Anterior cingulate cortex (tissue), 58 donors: ENCODE measurements around the gene GLIS1.
A peak's percentile ranks its signal among the peaks of the same experiment; 100 is the strongest.

Source experiments
- DNase-seq, 58 donors: peaks; one replicate each; lab custom pipeline; 2025; lab: John Stamatoyannopoulos, UW

The GLIS1 gene

GRCh38 chr1:53575141-53575954, 163.6 kb downstream of the GLIS1 start:
- DNase-seq, result no peak

DNA sequence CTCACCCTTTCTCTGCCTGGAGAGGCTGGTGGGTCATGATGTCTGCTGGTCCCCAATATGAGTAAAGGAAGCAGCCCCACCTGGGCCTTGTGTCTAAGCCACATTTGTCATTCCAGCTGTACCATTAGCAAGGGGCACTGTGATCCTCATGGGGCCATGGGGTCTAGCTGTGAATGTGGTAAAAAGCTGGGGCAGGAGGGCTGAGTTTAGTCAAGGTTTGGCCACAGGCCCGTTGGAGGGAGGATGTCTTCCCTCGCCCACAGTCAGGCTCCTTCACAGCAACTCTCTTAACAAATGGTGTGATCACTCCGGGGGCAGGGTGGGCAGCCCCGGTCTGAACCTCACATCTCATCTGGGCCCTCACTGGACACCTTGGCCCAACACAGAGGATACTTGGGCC, 164.3 kb downstream of the GLIS1 start:
- no peak for DNase-seq

GRCh38 chr1:53573931-53574330, 165.0 kb downstream of the GLIS1 start:
- no peak for DNase-seq

- DNase-seq, result no peak
Measured at GRCh38 chr1:53573522-53573921, 165.4 kb downstream of the GLIS1 start.

DNA sequence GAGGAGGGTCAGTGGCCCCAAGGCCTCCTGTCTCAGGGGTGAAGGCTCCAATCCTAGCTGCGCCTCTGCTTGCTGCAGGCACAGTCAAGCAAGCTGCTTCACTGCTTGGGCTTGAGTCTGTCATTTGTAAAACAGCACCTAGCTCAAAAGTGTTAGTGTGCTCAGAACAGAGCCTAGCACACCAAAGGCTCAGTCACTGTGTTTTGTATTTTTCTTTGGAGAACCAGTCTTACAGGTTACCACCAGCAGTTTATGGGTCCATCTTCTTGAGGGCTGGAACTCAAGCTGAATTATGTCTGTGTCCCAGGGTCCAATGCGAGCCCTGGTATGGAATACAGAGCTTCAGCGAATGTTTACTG, 166.2 kb downstream of the GLIS1 start:
- peak in 3 of 58 donors; percentile 4 to 49 (median 46) for DNase-seq

DNA sequence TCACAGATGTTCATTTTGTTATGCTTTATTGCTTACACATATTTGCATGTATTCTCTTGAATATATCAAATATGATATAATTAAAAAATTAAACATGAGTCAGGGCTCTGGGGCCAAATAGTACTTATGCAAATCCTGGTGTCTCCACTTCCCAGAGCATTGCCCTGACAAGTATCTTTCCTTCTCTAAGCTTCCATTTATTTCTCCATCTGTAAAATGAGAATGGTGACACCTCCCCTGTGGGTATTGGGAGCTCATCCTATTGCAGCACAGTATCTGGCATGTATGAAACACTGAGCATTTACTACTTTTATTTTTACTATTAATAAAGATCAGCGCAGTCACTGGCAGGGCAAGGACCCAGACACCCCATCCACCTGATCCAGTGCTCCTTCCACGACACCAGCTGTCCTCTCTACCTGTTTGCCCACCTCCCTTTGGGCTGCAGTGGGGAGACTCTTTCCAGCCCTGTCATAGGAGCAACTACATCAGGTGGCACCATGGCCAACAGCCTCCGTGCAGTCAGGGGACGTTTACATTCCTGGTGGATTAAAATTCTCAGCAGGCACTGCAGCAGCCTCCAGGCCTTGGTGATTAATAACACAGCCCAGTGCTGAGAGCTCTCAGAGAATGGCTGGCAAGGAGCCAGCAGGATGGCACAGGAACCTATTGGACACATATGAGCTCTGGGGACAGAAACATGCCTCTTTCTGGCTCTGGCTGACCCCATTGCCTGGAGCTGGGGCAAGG, 166.7 kb downstream of the GLIS1 start:
- DNase-seq, result peak in 25 of 58 donors; percentile 3 to 56 (median 16)

- no peak for DNase-seq
Measured at GRCh38 chr1:53568540-53568939, 170.4 kb downstream of the GLIS1 start.

DNA sequence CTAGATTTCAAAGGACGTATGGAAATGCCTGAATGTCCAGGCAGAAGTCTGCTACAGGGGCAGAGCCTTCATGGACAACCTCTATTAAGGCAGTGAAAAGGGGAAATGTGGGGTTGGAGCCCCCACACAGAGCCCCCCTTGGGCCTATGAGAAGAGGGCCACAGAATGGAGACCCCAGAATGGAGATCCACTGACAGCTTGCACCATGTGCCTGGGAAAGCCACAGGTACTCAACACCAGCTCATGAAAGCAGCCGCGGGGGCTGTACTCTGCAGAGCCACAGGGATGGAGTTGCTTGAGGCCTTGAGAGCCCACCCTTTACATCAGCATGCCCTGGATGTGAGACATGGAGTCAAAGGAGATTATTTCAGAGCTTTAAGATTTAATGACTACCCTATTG, 171.1 kb downstream of the GLIS1 start:
- no peak for DNase-seq

DNA sequence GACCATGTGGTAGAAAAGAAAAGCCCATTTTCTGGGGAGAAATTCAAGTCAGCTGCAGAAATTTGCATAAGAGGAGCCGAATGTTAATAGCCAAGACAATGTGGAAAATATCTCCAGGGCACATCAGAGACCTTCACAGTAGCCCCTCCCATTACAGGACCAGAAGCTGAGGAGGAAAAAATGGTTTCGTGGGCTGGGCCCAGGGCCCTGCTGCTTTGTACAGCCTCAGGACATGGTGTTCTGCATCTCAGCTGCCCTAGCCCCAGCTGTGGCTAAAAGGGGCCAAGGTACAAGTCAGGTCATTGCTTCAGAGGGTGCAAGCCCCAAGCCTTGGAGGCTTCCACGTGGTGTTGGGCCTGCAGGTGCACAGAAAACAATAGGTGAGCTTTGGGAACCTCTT, 171.5 kb downstream of the GLIS1 start:
- no peak for DNase-seq

DNA sequence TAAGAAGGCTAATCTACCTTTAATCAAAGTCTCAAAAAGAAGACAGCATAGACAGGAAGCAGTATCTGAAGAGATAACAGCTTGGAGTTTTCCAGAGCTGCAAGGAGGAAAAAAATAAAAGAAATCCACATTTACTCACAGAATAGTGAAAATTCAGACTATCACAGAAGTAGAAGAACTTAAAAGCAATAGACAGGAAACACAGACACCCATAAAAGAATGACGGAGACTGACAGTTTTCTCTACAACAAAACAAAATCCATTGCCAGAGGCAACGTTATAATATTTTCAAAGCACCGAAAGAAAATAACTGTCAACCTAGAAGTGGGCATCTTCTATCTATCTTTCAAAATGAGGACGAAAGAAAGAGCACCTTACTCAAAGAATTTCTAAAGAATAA, 175.4 kb downstream of the GLIS1 start:
- DNase-seq, result no peak

DNA sequence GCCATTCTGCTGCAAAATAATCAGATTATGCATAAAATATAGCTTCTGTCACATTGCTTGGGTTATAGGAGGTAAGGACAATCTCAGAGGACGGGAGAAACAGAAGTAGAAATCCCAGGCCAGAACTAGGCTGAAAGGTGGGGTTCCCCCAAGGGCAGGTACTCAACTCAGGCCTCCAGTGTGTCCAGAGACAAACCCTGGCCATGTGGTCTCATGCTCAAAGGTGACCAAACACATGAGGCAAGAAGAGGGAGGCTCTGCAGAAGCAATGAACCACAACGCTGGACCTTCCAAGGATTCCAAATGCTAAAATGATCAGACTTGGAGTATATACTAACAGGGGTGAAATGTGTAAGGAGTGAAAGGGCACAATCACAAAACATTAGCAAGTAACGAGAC, 176.0 kb downstream of the GLIS1 start:
- DNase-seq, result no peak

GRCh38 chr1:53562291-53562980, 176.5 kb downstream of the GLIS1 start:
- no peak for DNase-seq

GRCh38 chr1:53561503-53562105, 177.4 kb downstream of the GLIS1 start:
- DNase-seq, result no peak

- no peak for DNase-seq
Measured at GRCh38 chr1:53560581-53561502, 178.1 kb downstream of the GLIS1 start.

DNA sequence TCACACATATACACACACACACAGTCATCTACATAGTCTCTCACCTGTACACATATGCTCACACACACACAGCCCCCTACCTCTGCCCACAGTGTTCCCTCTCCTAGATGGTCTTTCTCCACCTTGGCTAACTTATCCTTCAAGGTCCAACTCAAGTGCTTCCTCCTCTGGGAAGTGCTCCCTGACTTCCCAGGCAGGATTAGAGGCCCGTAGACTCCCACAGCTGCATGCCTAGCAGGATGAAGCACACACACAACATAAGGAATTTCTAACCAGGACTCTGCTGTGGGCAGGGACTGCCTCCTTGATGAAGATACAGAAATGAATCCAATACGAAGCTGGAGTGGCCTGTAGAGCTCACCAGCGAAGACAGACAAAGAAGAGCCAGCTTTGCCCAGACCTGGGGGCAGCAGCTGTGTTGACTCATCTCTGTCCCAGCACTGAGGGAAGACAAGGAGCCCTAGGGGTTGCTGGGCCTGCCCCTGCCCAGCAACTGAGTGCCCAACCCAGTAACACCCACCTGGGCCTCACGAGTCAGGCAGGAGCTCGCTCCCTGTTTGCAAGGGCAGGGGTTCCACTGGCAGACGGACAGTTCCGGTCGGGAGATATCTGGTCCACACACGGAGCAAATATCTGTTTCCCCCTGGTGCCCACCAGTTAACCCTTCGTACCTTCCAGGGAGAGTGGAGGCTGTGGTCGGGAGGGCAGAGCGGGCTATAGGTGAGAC, 178.9 kb downstream of the GLIS1 start:
- DNase-seq, result no peak

DNA sequence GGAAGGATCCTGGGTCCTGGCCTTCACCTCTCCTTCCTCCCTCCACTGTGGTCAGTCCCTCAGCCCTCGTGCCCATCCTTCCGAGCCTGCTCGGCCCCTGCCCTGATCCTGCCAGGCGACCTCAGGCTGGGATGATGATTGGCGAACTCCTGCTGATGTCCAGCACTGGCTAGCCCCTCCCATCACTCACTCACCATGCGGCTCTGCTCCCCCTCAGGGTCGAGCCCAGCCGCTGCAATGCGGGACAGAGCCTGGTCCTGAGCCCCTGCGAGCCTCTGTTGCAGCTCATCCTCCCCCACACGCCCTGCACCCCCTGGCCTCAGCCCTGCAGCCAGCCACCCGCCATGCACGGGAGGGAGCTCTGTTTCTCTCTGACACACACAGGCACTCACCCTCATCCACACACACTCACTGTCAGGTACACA, 179.6 kb downstream of the GLIS1 start:
- DNase-seq, result no peak

GRCh38 chr1:53558739-53559315, 180.1 kb downstream of the GLIS1 start:
- DNase-seq, result no peak

DNA sequence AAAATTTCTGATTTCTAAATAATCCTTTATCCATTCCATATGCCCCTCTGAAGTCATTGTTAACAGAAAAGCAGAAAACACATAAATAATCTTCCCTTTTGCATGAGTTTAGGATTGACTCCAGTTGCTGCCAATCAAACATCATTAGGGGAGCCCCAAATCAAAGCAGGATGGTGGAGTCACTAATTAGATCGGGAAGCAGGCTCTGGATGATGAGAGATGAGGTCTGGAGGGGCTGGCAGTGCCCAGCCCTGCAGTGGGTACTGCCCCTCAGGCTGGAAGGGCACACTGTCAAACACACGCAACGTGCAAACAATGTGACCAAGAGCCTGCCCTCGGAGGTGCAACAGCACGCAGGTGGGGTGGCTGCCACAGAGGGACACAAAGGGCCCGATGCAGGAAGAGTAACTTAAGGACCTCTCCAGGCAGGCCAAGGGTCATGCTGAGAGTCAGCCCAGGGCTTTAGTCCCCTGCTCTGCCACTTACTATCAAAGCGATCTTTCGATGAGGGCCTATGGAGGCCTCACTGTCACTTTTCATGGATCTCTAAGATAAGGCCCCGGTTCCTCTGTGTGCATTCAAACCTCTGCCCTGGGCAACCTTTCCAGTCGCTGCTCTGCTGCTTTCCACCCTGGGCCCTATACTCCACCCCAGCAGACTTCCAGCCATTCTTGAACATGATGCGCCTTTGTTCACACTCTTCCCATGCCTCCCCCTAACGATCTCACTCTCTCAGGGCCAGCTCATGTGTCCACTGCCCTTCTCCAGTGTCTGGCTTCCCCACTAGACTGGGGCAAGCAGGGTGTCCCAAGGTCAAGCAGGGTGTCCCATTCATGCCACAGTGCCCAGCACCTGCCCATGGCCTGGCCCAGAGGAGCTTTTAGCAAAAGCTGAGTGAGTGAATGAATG, 180.9 kb downstream of the GLIS1 start:
- DNase-seq, result no peak
